GM10266 (cell line): ENCODE data around the gene ARHGAP44.

Experiments
- DNase-seq: peaks from one replicate; pipeline ENCODE4 v3.0.0; 2012; ENCODE audit errors: extremely low spot score
- CTCF ChIP-seq: IDR thresholded peaks from 2 replicates; pipeline ENCODE4 v1.5.1; 2012; ENCODE audit warnings: mild to moderate bottlenecking, low read depth; ENCODE audit not compliant: control insufficient read depth, insufficient read depth; ENCODE audit errors: missing control alignments

Gene ARHGAP44

GRCh38 chr17:12756786-12757185, 32.5 kb upstream of the ARHGAP44 start:
- DNase-seq, result no peak
- TF ChIP-seq CTCF, result no peak

GRCh38 chr17:12759090-12759489, 30.2 kb upstream of the ARHGAP44 start:
- no peak for DNase-seq
- no peak for TF ChIP-seq CTCF

DNA sequence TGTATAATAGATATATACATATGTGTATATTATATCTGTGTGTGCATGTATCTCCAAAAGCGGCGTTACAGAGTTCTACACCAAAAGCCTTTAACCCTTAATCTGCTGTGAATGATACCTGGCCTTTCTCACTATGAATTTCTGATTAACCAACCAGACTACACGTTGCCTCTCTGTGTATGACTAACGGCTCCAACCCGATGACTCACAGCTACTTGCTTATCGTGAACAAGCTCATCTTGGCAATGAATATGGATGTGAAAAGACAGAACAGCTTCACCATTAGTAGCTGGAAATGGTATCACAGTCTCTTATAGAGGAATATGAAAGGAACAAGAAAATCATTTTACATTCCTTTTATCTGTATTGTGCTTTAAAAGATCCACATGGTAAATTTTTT, 23.8 kb upstream of the ARHGAP44 start:
- DNase-seq, result no peak
- no peak for TF ChIP-seq CTCF

DNA sequence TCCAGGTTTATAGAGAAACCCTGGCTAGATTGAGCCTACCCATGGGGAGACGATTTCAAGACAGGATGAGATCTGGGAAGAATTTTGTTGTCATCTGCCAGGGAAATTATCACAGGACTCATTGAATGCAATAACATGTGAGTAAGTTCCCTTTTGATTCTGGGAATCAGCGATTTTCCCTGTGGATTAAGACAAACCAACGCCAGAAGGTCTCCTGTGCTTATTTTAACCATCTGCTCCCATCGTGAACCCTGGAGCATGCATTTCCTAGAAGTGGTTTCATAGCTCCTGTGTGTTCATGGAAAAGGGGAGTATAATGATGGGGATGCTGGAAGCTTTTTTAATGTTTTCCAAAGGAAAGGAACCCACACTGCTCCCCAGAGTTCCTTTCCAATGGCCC, 21.0 kb upstream of the ARHGAP44 start:
- TF ChIP-seq CTCF, result no peak
- no peak for DNase-seq

- no peak for DNase-seq
- TF ChIP-seq CTCF, result no peak
Observed at GRCh38 chr17:12769981-12770380, 19.3 kb upstream of the ARHGAP44 start.

GRCh38 chr17:12773153-12773552, 16.1 kb upstream of the ARHGAP44 start:
- TF ChIP-seq CTCF, result no peak
- no peak for DNase-seq

DNA sequence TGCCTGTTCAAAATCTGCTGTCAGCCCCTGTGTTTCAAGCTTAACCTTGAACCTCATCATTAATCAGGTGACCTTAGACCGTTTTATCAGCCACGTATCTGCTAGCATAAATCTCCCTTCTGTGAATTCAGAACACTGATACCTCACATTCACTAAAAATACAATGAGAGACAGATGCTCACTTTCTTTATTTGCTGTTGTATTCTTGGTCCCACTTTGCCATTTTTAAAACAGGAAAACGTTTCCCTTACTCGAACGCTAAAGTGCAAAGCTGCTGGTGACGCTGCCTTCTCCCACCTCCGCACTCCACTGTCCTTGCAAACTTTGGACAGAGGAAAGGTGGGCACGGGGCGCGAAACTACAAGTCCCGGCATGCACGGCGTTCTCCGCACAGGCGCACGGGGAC, 220 bp upstream of the ARHGAP44 start:
- peak; percentile 82 for DNase-seq
- TF ChIP-seq CTCF, result no peak
